ENCODE measurements around the gene ORM2. TPM values are rescaled to one million over a fixed set of nuclear protein-coding genes. Genes with fewer than 3 reads are reported as not detected.

The ORM2 gene
- total and polyA plus RNA-seq, 2 of the 13 experiments (the other 11 are each of a cell fraction or from before 2014, with no cell fraction given), result 565 to 824 TPM

GRCh38 chr9:114312513-114312875 is 17.2 kb upstream of the ORM2 start:
- H3K27me3 ChIP-seq (ENCODE audit: control insufficient read depth in 1 of 2, insufficient read depth in 2 of 2, low read length in 2 of 2), result no peaks in the 10 kb centered on the region
- no peak overlapping the region for H3K9ac ChIP-seq (ENCODE audit: insufficient read depth, low read depth, low read length)
- H3K36me3 ChIP-seq (replicated peaks in 1 of 2; ENCODE audit: control insufficient read depth in 1 of 2, insufficient read depth in 2 of 2, low read length in 2 of 2), result peaks cover 23 to 31% of the 10 kb centered on the region in 2 experiments
- H3K9me3 ChIP-seq (ENCODE audit: low read length), result no peaks in the 10 kb centered on the region
- FAIRE-seq, result no peak
- no TSS peak for BruUV-seq (replicated peaks)
- no peak overlapping the region for H3K4me3 ChIP-seq (replicated peaks in 1 of 3; ENCODE audit: insufficient read depth in 1 of 3, low read depth in 2 of 3, low read length in 3 of 3)
- no peak overlapping the region for H3K27ac ChIP-seq (ENCODE audit: extremely low read length, insufficient read depth, low read length)
- in situ Hi-C loops (cut with HindIII; ENCODE audit: extremely low pct_ligation_motif_present, low pct_unique_long_range_greater_than_20kb), result no loop called here
- H4K20me1 ChIP-seq (ENCODE audit: insufficient read depth, low read length), result no peaks in the 10 kb centered on the region
- no peak for DNase-seq (ENCODE audit: low spot score)
- no peak for ATAC-seq
- no peak for TF ChIP-seq LRRFIP1 (CRISPR knock-in tag; conservative IDR thresholded peaks at IDR 0.05)
- TF ChIP-seq RBM22 (optimal IDR thresholded peaks at IDR 0.05; ENCODE audit: low read length), result peak; percentile 92
- intact Hi-C loops (cut with micrococcal nuclease; ENCODE audit: unreplicated experiment), result no loop called here
- no peak overlapping the region for H2AFZ ChIP-seq (ENCODE audit: low read length)
- H3K79me2 ChIP-seq (ENCODE audit: insufficient read depth, low read length), result no peaks in the 10 kb centered on the region
- H3K4me2 ChIP-seq (ENCODE audit: low read depth, low read length), result no peak overlapping the region
- peaks cover under 1% of the 10 kb centered on the region for H3K4me1 ChIP-seq (ENCODE audit: insufficient read depth, low read length)
- ChIA-PET POLR2A (no interaction called here), CTCF (ENCODE audit: low intra/inter-chr PET ratio, low total read pairs) (no interaction called here)
- WGBS (ENCODE audit: low lambda C conversion rate), result 84% methylated on average over 8 of the region's 8 CpGs

- no peak for DNase-seq (ENCODE audit: low spot score)
- H3K27ac ChIP-seq (ENCODE audit: extremely low read length, insufficient read depth, low read length), result no peak overlapping the region
- peaks cover 8% of the 10 kb centered on the region for H3K4me1 ChIP-seq (ENCODE audit: insufficient read depth, low read length)
- CTCF ChIA-PET (ENCODE audit: low intra/inter-chr PET ratio, low total read pairs), result no interaction called here
- no TSS peak for BruUV-seq (replicated peaks)
- 95% methylated on average over 8 of the region's 8 CpGs for WGBS (ENCODE audit: low lambda C conversion rate)
- intact Hi-C loops (cut with micrococcal nuclease; ENCODE audit: unreplicated experiment) (no loop called here), in situ Hi-C loops (cut with HindIII; ENCODE audit: extremely low pct_ligation_motif_present, low pct_unique_long_range_greater_than_20kb) (no loop called here)
- no peaks in the 10 kb centered on the region for H3K9me3 ChIP-seq (ENCODE audit: low read length)
- no peaks in the 10 kb centered on the region for H3K79me2 ChIP-seq (ENCODE audit: insufficient read depth, low read length)
- no peak overlapping the region for H3K4me3 ChIP-seq (replicated peaks in 1 of 3; ENCODE audit: insufficient read depth in 1 of 3, low read depth in 2 of 3, low read length in 3 of 3)
- POLR2A ChIA-PET, result no interaction called here
- no peak for FAIRE-seq
- H4K20me1 ChIP-seq (ENCODE audit: insufficient read depth, low read length), result no peaks in the 10 kb centered on the region
- H2AFZ ChIP-seq (ENCODE audit: low read length), result no peak overlapping the region
- no peak overlapping the region for H3K4me2 ChIP-seq (ENCODE audit: low read depth, low read length)
- H3K36me3 ChIP-seq (replicated peaks in 1 of 2; ENCODE audit: control insufficient read depth in 1 of 2, insufficient read depth in 2 of 2, low read length in 2 of 2), result peaks cover 18 to 24% of the 10 kb centered on the region in 2 experiments
- H3K27me3 ChIP-seq (ENCODE audit: control insufficient read depth in 1 of 2, insufficient read depth in 2 of 2, low read length in 2 of 2), result no peaks in the 10 kb centered on the region
- no peak overlapping the region for H3K9ac ChIP-seq (ENCODE audit: insufficient read depth, low read depth, low read length)
- ATAC-seq, result no peak
- TF ChIP-seq ZSCAN21 (CRISPR knock-in tag; IDR thresholded peaks at IDR 0.05; ENCODE audit: borderline replicate concordance), result no peak
- TF ChIP-seq IKZF1 (IDR thresholded peaks at IDR 0.05), result no peak
- no peak for TF ChIP-seq TAF15 (IDR thresholded peaks at IDR 0.05; ENCODE audit: low read depth, low read length, poor library complexity, severe bottlenecking)
- no peak for TF ChIP-seq ZBTB34 (CRISPR knock-in tag; IDR thresholded peaks at IDR 0.05)
These were observed 16.5 kb upstream of the ORM2 start for GRCh38 chr9:114313186-114313585.

Data from HepG2 (cell line).